ENCODE results near the gene CDYL2.
"Not testable (repeated sequence)": the region's sequence is repeated elsewhere in the genome, so short reads cannot be mapped to it uniquely, and the experiment has no call there.

The CDYL2 gene

GRCh38 chr16:80816356-80816755 lies 12.0 kb upstream of the CDYL2 start:
- Histone ChIP-seq H3K36me3 (no peaks in the 10 kb centered on the region), H3K4me2 (no peak overlapping the region), H3K27me3 (no peaks in the 10 kb centered on the region), H3K9me3 (replicated peaks in 1 of 11) (peaks cover 4 to 61% (median 7%) of the 10 kb centered on the region in 11 experiments; a peak in 14 of 22 replicates), H3K4me1 (peaks cover 0 to 17% (median 7%) of the 10 kb centered on the region in 10 experiments; a peak in 13 of 20 replicates), H3K4me3 (no peak overlapping the region), H4K20me1 (no peaks in the 10 kb centered on the region), H3K27ac (no peak overlapping the region), H3K9ac (no peak overlapping the region)
- TF ChIP-seq Cebpa-rat (IDR thresholded peaks at IDR 0.05), result no peak

GRCh38 chr16:80815278-80815677 lies 10.9 kb upstream of the CDYL2 start:
- peaks cover 4 to 61% (median 7%) of the 10 kb centered on the region in 11 experiments; a peak in 14 of 22 replicates for H3K9me3 ChIP-seq (replicated peaks in 1 of 11)
- not testable (repeated sequence) for H3K27me3 ChIP-seq, H3K9ac ChIP-seq, H3K36me3 ChIP-seq, H3K4me2 ChIP-seq, H3K27ac ChIP-seq, H3K4me3 ChIP-seq, H4K20me1 ChIP-seq
- peaks cover 0 to 20% (median 9%) of the 10 kb centered on the region in 10 experiments; a peak in 15 of 20 replicates for H3K4me1 ChIP-seq

- peaks cover 4 to 60% (median 13%) of the 10 kb centered on the region in 11 experiments; a peak in 16 of 22 replicates for H3K9me3 ChIP-seq (replicated peaks in 1 of 11)
- peaks cover 3 to 27% (median 18%) of the 10 kb centered on the region in 10 experiments; a peak in 19 of 20 replicates for H3K4me1 ChIP-seq
- H3K4me3 ChIP-seq, result no peak overlapping the region
- no peak overlapping the region for H3K4me2 ChIP-seq
- H3K27ac ChIP-seq, result no peak overlapping the region
- no peaks in the 10 kb centered on the region for H4K20me1 ChIP-seq
- no peak overlapping the region for H3K9ac ChIP-seq
- no peaks in the 10 kb centered on the region for H3K36me3 ChIP-seq
- TF ChIP-seq Cebpa-rat (IDR thresholded peaks at IDR 0.05), result no peak
- H3K27me3 ChIP-seq, result no peaks in the 10 kb centered on the region
These were observed 8.2 kb upstream of the CDYL2 start for GRCh38 chr16:80812593-80812992.

DNA sequence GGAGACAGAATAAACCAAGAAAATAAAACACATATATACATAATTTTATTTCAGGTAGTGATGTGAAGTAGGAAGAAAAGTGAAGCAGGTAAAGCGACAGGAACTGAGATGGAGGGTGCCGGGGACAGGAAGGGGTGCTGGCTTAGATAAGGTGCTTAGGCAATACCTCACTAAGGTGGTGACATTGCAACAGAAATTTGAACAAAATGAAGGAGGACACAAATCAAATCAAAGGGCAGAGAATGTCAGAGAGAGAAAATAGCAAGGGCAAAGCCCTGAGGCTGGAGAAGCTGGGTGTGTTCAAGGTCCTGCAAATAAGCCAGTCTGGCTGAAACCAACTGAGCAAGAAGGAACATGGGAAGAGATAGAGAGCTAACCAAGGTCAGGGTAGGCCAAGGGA lies 5.0 kb upstream of the CDYL2 start:
- Histone ChIP-seq H3K27me3 (no peaks in the 10 kb centered on the region), H3K9ac (no peak overlapping the region)
- no peak for TF ChIP-seq Cebpa-rat (IDR thresholded peaks at IDR 0.05)

DNA sequence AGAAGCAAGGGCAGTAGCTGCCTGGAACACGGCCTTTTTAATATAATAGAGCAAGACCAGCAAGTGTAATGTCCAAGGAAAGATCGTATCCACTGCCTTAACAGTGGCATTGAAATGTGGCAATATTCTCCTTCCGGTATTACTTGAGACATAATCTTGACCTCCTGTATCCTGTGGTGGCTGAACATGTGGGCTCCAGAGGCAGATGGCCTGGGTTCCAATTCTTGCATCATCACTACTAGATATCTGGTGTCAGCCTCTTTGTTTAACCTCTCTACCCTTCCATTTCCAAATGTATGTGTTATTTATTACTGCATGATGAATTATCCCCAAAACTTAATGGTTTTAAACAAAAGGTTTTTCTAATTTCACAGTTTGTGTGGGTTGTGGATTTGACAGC lies 3.5 kb upstream of the CDYL2 start:
- H3K36me3 ChIP-seq, result peaks cover 0 to 1% (median 0%) of the 10 kb centered on the region in 11 experiments; a peak in 2 of 22 replicates
- H3K4me3 ChIP-seq, result no peak overlapping the region
- H3K9ac ChIP-seq, result peak overlapping the region in 3 of 11 experiments; percentile 38 to 59 (median 49); a peak in 4 of 22 replicates

More for the DNA sequence above, 5.0 kb upstream of the CDYL2 start:
- no peaks in the 10 kb centered on the region for H3K36me3 ChIP-seq
- no peak overlapping the region for H3K4me3 ChIP-seq
- H3K27ac ChIP-seq, result no peak overlapping the region; a peak in 1 of 22 replicates
- H3K9me3 ChIP-seq (replicated peaks in 1 of 11), result peaks cover 0 to 30% (median 0%) of the 10 kb centered on the region in 11 experiments; a peak in 8 of 22 replicates
- H3K4me2 ChIP-seq, result no peak overlapping the region
- no peaks in the 10 kb centered on the region for H4K20me1 ChIP-seq
- H3K4me1 ChIP-seq, result peaks cover 34 to 57% (median 46%) of the 10 kb centered on the region in 10 experiments

GRCh38 chr16:80806927-80807340 lies 2.5 kb upstream of the CDYL2 start:
- no peak for TF ChIP-seq Cebpa-rat (IDR thresholded peaks at IDR 0.05)
- H3K4me2 ChIP-seq, result peak overlapping the region; percentile 66 to 96 (median 86)
- H3K9ac ChIP-seq, result peak overlapping the region in 9 of 11 experiments; percentile 38 to 72 (median 53); a peak in 16 of 22 replicates
- peak overlapping the region in 5 of 10 experiments; percentile 3 to 39 (median 19); a peak in 5 of 20 replicates for H3K4me3 ChIP-seq
- H3K36me3 ChIP-seq, result peaks cover 0 to 10% (median 0%) of the 10 kb centered on the region in 11 experiments; a peak in 3 of 22 replicates
- H3K27ac ChIP-seq, result peak overlapping the region in 10 of 11 experiments; percentile 42 to 90 (median 82); a peak in 20 of 22 replicates
- peaks cover 0 to 13% (median 0%) of the 10 kb centered on the region in 11 experiments; a peak in 3 of 22 replicates for H4K20me1 ChIP-seq
- peaks cover 34 to 64% (median 48%) of the 10 kb centered on the region in 10 experiments for H3K4me1 ChIP-seq
- H3K9me3 ChIP-seq (replicated peaks in 1 of 11), result peaks cover 0 to 25% (median 10%) of the 10 kb centered on the region in 11 experiments; a peak in 16 of 22 replicates
- no peaks in the 10 kb centered on the region for H3K27me3 ChIP-seq

More for the DNA sequence above, 3.5 kb upstream of the CDYL2 start:
- H4K20me1 ChIP-seq, result peaks cover 0 to 3% (median 0%) of the 10 kb centered on the region in 11 experiments; a peak in 2 of 22 replicates
- H3K27ac ChIP-seq, result peak overlapping the region in 9 of 11 experiments; percentile 74 to 90 (median 83); a peak in 19 of 22 replicates
- H3K9me3 ChIP-seq (replicated peaks in 1 of 11), result peaks cover 0 to 22% (median 1%) of the 10 kb centered on the region in 11 experiments; a peak in 11 of 22 replicates
- H3K4me2 ChIP-seq, result peak overlapping the region in 10 of 11 experiments; percentile 66 to 96 (median 86); a peak in 19 of 22 replicates
- H3K27me3 ChIP-seq, result no peaks in the 10 kb centered on the region
- peak in 4 of 11 experiments; percentile 14 to 40 (median 36); a peak in 2 of 22 replicates for TF ChIP-seq Cebpa-rat (IDR thresholded peaks at IDR 0.05)
- peaks cover 34 to 54% (median 43%) of the 10 kb centered on the region in 10 experiments for H3K4me1 ChIP-seq

GRCh38 chr16:80806289-80806688 lies 1.9 kb upstream of the CDYL2 start:
- Histone ChIP-seq H3K4me1 (peaks cover 34 to 68% (median 48%) of the 10 kb centered on the region in 10 experiments), H3K27me3 (no peaks in the 10 kb centered on the region), H3K4me3 (peak overlapping the region in 4 of 10 experiments; percentile 3 to 39 (median 12); a peak in 3 of 20 replicates), H3K9ac (peak overlapping the region in 9 of 11 experiments; percentile 19 to 72 (median 51); a peak in 16 of 22 replicates), H3K4me2 (peak overlapping the region; percentile 66 to 96 (median 86)), H3K9me3 (replicated peaks in 1 of 11) (peaks cover 0 to 26% (median 10%) of the 10 kb centered on the region in 11 experiments; a peak in 16 of 22 replicates), H4K20me1 (peaks cover 0 to 15% (median 0%) of the 10 kb centered on the region in 11 experiments; a peak in 4 of 22 replicates), H3K27ac (peak overlapping the region in 10 of 11 experiments; percentile 42 to 90 (median 82); a peak in 20 of 22 replicates), H3K36me3 (peaks cover 0 to 11% (median 0%) of the 10 kb centered on the region in 11 experiments; a peak in 3 of 22 replicates)
- no peak for TF ChIP-seq Cebpa-rat (IDR thresholded peaks at IDR 0.05)

- peak overlapping the region; percentile 70 to 90 (median 84) for H3K27ac ChIP-seq
- H3K4me3 ChIP-seq, result peak overlapping the region; percentile 74 to 87 (median 82)
- peaks cover 0 to 26% (median 10%) of the 10 kb centered on the region in 11 experiments; a peak in 16 of 22 replicates for H3K9me3 ChIP-seq (replicated peaks in 1 of 11)
- TF ChIP-seq Cebpa-rat (IDR thresholded peaks at IDR 0.05), result no peak
- H3K4me1 ChIP-seq, result peaks cover 40 to 72% (median 48%) of the 10 kb centered on the region in 10 experiments
- peaks cover 0 to 37% (median 13%) of the 10 kb centered on the region in 11 experiments; a peak in 11 of 22 replicates for H4K20me1 ChIP-seq
- peak overlapping the region in 10 of 11 experiments; percentile 72 to 96 (median 88); a peak in 18 of 22 replicates for H3K4me2 ChIP-seq
- peaks cover 0 to 11% (median 0%) of the 10 kb centered on the region in 11 experiments; a peak in 3 of 22 replicates for H3K36me3 ChIP-seq
- H3K27me3 ChIP-seq, result no peaks in the 10 kb centered on the region
- H3K9ac ChIP-seq, result peak overlapping the region; percentile 80 to 89 (median 88)
These were observed 307 bp downstream of the CDYL2 start for GRCh38 chr16:80804056-80804525.
